TTC549 (cell line): ENCODE data around the gene CILP.
"Not testable (repeated sequence)": the region's sequence is repeated elsewhere in the genome, so short reads cannot be mapped to it uniquely, and the experiment has no call there.

Experiments
- FAIRE-seq: peaks from 2 replicates; lab custom pipeline; 2012; peaks lifted over from hg19 to GRCh38; lab: Jason Lieb, UNC

Gene CILP, protein sequence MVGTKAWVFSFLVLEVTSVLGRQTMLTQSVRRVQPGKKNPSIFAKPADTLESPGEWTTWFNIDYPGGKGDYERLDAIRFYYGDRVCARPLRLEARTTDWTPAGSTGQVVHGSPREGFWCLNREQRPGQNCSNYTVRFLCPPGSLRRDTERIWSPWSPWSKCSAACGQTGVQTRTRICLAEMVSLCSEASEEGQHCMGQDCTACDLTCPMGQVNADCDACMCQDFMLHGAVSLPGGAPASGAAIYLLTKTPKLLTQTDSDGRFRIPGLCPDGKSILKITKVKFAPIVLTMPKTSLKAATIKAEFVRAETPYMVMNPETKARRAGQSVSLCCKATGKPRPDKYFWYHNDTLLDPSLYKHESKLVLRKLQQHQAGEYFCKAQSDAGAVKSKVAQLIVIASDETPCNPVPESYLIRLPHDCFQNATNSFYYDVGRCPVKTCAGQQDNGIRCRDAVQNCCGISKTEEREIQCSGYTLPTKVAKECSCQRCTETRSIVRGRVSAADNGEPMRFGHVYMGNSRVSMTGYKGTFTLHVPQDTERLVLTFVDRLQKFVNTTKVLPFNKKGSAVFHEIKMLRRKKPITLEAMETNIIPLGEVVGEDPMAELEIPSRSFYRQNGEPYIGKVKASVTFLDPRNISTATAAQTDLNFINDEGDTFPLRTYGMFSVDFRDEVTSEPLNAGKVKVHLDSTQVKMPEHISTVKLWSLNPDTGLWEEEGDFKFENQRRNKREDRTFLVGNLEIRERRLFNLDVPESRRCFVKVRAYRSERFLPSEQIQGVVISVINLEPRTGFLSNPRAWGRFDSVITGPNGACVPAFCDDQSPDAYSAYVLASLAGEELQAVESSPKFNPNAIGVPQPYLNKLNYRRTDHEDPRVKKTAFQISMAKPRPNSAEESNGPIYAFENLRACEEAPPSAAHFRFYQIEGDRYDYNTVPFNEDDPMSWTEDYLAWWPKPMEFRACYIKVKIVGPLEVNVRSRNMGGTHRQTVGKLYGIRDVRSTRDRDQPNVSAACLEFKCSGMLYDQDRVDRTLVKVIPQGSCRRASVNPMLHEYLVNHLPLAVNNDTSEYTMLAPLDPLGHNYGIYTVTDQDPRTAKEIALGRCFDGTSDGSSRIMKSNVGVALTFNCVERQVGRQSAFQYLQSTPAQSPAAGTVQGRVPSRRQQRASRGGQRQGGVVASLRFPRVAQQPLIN

DNA sequence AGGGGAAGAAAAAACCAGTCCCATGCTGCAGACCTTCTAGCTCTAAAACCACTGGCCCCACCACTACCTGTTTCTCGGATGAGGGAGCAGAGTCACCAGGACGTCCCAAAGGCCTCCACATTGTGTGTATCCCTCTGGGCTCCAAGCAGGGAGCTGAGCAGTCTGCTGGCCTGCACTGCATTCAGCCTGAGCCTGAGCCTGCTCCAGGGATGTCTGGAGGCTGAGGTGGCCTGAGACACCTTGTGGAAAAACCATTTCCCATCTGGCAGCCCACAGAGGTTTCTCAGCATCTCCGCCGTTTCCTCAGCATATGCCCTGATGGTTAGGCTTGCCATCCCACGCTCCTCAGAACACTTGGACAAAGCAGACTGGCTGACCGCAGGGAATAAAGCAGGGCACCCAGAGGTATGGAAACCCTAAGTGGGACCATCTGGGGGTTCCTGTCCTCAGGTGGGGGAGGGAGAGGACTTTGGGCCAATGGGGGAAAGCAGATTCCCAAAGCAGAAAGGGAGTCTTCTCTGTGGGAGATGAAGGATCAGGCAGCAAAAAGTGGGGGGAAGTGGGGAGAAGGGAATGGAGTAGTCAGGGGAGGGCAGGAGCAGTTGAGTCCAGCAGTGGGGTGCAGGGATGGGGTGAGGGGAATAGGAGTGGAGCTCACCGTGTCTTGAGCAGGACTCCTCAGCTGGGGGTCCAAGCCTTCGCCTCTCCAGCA lies at the start of gene CILP:
TSS of gene CILP (minus strand) at position 704 of the 712 bp plus-strand sequence. CDS start 1,718 bp downstream, outside the sequence.
- FAIRE-seq = no peak

DNA sequence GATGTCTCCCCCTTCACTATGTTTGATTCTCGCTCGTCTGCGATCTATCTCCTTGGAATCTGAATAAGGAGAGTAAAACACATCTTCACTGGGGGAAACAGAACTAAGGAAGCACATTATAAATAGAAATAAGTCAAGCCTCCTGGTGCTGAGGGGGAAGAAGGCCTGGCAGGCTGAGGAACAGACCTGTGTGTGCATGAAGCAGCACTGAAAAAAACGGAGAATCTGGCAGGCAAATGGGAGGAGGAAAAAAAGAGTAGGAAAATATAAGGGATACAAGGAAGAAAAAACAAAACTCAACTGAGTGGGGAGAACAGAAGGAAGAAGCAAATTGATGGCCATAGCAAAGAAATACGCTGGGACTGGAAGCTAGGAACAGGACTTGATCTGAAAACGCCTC lies 49.7 kb upstream of the CILP start:
- no peak for FAIRE-seq

GRCh38 chr15:65259367-65259797 lies 48.1 kb upstream of the CILP start:
- FAIRE-seq = no peak

GRCh38 chr15:65258375-65259262 lies 47.3 kb upstream of the CILP start:
- no peak for FAIRE-seq

DNA sequence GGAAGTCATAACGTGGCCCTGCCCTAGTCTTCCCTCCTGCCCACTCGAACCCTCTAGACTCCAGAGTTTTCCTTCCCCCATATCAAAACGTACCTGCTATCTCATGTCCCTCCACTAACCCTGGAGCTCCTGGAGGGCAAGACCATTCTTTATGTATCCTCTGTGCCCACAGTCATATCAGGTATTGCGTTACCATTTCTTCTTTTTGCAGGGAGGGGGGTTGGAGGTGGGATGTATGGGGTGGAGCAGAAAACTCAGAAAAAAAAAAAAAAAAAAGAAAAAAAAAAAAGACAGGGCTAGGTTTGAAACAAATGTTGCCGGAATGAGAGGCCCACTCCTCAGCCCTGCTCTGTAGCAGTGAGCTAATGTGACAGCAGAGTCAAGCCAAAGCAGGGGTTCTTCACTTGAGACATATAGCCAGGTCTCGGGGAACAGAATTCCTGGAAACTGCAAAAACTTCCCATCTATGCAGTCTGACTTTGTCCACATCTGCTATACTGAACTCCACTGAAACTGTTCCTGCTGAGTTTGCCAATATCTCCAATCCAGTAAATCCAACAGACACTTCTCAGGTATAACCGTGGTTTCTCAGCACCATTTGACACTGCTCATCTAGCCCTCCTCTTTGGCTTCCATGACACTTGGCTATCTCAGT lies 44.3 kb upstream of the CILP start:
- FAIRE-seq = no peak

DNA sequence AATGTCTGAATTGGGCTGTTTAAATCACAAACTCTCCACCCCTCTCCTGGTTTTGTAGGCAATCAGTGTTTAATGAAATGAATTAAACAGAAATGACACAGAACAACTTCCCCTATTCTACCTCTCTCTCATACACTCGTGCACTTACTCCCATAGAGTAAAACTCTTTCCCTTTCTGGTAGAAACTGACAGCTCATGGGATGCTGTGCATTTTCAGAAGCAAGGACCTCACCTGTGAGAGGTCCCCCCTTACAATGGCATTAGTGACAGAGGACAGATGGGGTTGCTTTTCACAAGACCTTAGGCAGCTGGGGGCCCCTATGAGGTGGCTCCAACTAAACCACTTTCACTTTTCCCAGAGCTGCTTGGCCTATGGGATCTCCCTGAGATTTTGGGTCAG lies 43.5 kb upstream of the CILP start:
- FAIRE-seq = no peak

DNA sequence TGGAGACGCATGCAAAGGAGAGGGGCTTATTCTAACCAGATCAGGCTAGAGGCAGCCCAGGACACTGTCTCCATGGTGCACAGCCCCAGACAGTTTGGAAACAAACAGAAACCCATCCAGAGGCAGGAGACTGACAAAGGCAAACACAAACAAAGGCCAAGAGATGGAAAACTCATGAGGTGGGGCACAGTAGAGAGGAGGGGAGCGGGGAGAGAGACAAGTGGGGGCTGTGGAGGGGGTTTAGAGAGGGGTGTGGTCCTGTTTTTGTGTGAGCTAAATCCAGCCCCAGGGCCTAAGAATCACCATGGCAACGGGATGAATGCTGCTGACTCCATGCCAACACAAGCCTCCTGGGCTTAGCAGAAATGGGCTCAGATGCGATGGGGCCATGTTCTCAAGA lies 43.1 kb upstream of the CILP start:
- no peak for FAIRE-seq

DNA sequence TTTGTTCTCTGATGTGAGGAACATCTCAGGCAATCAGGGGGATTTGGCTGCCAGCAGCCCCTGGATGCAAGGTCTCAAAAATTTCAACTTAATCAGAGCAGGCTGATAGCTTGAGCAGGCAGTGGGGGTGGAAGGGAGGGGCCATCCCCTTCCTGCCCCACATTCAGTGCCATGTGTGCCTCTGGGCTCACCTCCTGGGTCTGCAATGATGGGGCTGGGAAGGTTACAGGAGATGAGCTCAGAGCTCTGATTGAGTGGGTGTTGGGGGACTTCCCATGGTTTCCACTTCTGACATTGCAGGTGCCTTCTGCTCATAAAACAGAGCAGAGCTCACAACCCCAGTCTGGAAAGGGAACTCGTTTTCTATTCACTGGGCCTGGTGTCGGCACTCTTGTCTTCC lies 38.4 kb upstream of the CILP start:
- FAIRE-seq = no peak

- no peak for FAIRE-seq
Measured at GRCh38 chr15:65248511-65249255, 37.4 kb upstream of the CILP start.

- no peak for FAIRE-seq
Measured at GRCh38 chr15:65246939-65247338, 35.7 kb upstream of the CILP start.

DNA sequence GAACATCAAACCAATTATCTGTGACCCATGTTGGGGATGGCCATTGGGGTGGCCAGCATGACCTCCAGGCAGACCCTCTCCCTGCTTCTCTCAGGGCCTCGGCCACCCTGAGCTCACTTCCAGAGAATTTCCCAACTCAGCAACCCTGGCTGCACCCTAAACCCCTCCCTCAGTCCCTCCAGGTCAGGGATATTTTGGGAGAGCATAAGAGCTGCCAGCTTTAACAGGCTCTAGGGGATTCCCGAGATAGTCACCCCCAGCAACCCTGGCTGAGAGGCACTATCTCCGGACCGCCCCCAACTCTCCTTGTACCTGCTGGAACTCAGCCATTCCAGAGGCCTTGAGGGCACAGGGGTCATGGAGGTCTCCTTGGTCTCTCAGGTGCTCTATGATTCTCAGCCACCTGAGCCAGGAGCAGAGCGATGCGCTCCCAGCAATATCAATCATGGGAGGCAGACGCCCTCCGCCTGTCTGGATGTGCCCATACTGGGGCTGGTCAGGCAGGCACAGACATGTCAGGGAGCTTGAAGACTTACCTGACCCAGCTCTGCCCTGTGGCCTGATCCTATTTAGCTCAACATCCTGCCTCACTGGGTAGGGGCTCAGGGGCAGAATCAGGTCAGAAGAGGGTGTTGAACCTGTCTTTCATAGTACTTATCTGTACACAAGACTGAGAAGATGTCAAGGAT lies 34.9 kb upstream of the CILP start:
- no peak for FAIRE-seq

- FAIRE-seq = no peak
Measured at GRCh38 chr15:65245096-65245856, 34.0 kb upstream of the CILP start.

- FAIRE-seq = no peak
Measured at GRCh38 chr15:65244638-65245037, 33.4 kb upstream of the CILP start.

DNA sequence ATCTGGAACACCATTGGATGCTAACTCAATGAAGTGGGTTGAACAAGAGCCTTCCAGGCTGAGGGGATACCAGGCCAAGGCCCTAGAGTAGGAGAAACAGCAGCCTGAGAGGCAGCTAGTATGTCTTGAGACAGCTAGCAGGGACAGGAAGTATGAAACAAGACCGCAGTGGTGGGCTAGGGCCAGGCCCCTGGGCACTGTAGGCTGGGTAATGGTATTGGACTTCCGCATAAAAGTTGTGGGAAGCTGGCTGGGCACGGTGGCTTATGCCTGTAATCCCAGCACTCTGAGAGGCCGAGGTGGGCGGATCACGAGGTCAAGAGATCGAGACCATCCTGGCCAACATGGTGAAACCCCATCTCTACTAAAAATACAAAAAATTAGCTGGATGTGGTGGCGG lies 25.2 kb upstream of the CILP start:
- FAIRE-seq = not testable (repeated sequence)

DNA sequence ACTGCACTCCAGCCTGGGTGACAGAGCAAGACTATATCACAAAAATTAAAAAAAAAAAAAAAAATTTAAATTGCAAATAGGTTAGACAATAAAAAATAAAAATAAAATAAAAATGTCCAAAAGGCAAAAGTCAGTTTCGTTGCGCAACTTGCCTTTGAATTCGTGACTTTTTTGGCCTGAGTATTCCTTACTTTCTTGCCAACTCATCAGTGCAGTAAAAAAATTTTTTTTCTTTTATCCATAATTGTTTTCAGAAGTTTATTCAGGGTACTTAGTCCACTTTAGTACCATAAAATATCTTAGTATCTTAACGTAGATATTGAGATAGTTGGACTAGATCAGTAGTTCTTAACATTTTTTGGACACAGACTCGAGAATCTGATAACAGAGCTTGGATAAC lies 22.4 kb upstream of the CILP start:
- FAIRE-seq = no peak

GRCh38 chr15:65232520-65232919 lies 21.2 kb upstream of the CILP start:
- no peak for FAIRE-seq

DNA sequence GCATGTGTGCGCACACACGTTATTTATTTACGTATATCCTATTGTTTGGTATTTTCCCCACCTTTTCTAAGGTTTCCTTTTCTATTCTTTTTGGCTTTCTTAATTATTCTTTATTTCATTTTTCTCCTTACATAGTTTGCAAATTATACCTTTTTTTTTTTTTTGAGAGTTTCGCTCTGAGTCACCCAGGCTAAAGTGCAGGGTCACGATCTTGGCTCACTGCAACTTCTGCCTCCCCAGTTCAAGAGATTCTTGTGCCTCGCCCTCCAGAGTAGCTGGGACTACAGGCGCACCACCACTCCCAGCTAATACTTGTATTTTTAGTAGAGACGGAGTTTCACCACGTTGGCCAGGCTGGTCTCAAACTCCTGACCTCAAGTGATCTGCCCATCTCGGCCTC lies 20.0 kb upstream of the CILP start:
- FAIRE-seq = no peak

- FAIRE-seq = not testable (repeated sequence)
Measured at GRCh38 chr15:65226901-65227300, 15.6 kb upstream of the CILP start.
